Measurements from ENCODE around the gene PRKD1.

The PRKD1 gene

GRCh38 chr14:29649170-29649569 is 278.5 kb downstream of the PRKD1 start:
- H3K4me1 Mint-ChIP-seq = no peaks in the 10 kb centered on the region
- H3K27me3 Mint-ChIP-seq (ENCODE audit: low read depth, poor library complexity) = no peaks in the 10 kb centered on the region
- H3K9me3 Mint-ChIP-seq = peaks cover 37% of the 10 kb centered on the region
- H3K27ac Mint-ChIP-seq = no peak overlapping the region
- TF ChIP-seq CTCF (IDR thresholded peaks at IDR 0.05) = no peak
- no peak overlapping the region for H3K4me3 Mint-ChIP-seq
- no peak for DNase-seq
- H3K36me3 Mint-ChIP-seq (ENCODE audit: low read depth) = peaks cover 27% of the 10 kb centered on the region

GRCh38 chr14:29648045-29648444 is 279.6 kb downstream of the PRKD1 start:
- Mint-ChIP-seq H3K4me3 (no peak overlapping the region), H3K9me3 (peaks cover 37% of the 10 kb centered on the region), H3K4me1 (no peaks in the 10 kb centered on the region), H3K27me3 (ENCODE audit: low read depth, poor library complexity) (no peaks in the 10 kb centered on the region), H3K36me3 (ENCODE audit: low read depth) (peaks cover 27% of the 10 kb centered on the region), H3K27ac (no peak overlapping the region)
- no peak for TF ChIP-seq CTCF (IDR thresholded peaks at IDR 0.05)
- no peak for DNase-seq

- H3K9me3 Mint-ChIP-seq = peaks cover 35% of the 10 kb centered on the region
- H3K36me3 Mint-ChIP-seq (ENCODE audit: low read depth) = peaks cover 25% of the 10 kb centered on the region
- no peak for TF ChIP-seq CTCF (IDR thresholded peaks at IDR 0.05)
- no peak for DNase-seq
- no peaks in the 10 kb centered on the region for H3K4me1 Mint-ChIP-seq
- no peak overlapping the region for H3K4me3 Mint-ChIP-seq
- no peak overlapping the region for H3K27ac Mint-ChIP-seq
- no peaks in the 10 kb centered on the region for H3K27me3 Mint-ChIP-seq (ENCODE audit: low read depth, poor library complexity)
Observed at GRCh38 chr14:29645117-29645516, 282.5 kb downstream of the PRKD1 start.

- DNase-seq = no peak
- TF ChIP-seq CTCF (IDR thresholded peaks at IDR 0.05) = no peak
- Mint-ChIP-seq H3K27ac (no peak overlapping the region), H3K9me3 (peaks cover 20% of the 10 kb centered on the region), H3K27me3 (ENCODE audit: low read depth, poor library complexity) (no peaks in the 10 kb centered on the region), H3K36me3 (ENCODE audit: low read depth) (peaks cover 11% of the 10 kb centered on the region), H3K4me3 (no peak overlapping the region), H3K4me1 (no peaks in the 10 kb centered on the region)
Observed at GRCh38 chr14:29643433-29644211, 284.0 kb downstream of the PRKD1 start.

- no peaks in the 10 kb centered on the region for H3K36me3 Mint-ChIP-seq (ENCODE audit: low read depth)
- no peaks in the 10 kb centered on the region for H3K27me3 Mint-ChIP-seq (ENCODE audit: low read depth, poor library complexity)
- no peak for DNase-seq
- no peaks in the 10 kb centered on the region for H3K9me3 Mint-ChIP-seq
- no peak overlapping the region for H3K4me3 Mint-ChIP-seq
- no peaks in the 10 kb centered on the region for H3K4me1 Mint-ChIP-seq
- no peak overlapping the region for H3K27ac Mint-ChIP-seq
- TF ChIP-seq CTCF (IDR thresholded peaks at IDR 0.05) = no peak
Observed at GRCh38 chr14:29637411-29637810, 290.2 kb downstream of the PRKD1 start.

- DNase-seq = no peak
- Mint-ChIP-seq H3K4me1 (no peaks in the 10 kb centered on the region), H3K9me3 (no peaks in the 10 kb centered on the region), H3K27ac (no peak overlapping the region), H3K27me3 (ENCODE audit: low read depth, poor library complexity) (no peaks in the 10 kb centered on the region), H3K4me3 (no peak overlapping the region), H3K36me3 (ENCODE audit: low read depth) (no peaks in the 10 kb centered on the region)
- no peak for TF ChIP-seq CTCF (IDR thresholded peaks at IDR 0.05)
Observed at GRCh38 chr14:29636870-29637269, 290.8 kb downstream of the PRKD1 start.
